GM18873 (cell line): Measurements from ENCODE around the gene EBF3.

Source experiments
- ATAC-seq: cut with Tn5 transposase; IDR thresholded peaks from one replicate; pipeline ENCODE4 v1.9.1; 2021; ENCODE audit warnings: mild to moderate bottlenecking, moderate library complexity, moderate number of reproducible peaks; ENCODE audit not compliant: unreplicated experiment, low FRiP score

The EBF3 gene

DNA sequence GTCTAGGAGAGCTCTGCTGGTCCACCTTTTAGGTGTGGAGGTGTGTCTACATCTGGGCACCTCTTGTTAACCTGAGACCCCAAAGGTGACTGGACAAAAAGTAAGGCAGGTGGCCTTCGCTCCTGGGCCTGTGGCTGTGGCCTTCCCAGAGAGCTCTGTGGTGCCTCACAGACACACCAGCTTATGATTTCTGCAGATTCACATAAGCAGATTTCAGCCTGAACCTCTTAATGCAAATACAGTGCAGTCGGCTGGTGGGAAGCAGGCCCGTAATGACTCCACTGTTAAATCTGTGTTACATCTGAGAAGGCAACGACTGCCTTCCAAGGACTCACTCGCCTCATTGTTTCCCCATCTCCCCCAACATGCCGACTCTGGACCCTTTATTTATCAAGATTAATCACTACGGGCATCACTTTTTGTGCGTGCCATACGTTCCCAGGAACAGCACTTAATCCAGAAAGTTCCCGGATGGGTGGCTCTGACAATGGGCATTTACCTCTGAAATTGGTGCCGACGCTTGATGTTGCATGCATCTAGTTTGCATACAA, 119.8 kb downstream of the EBF3 start:
- ATAC-seq: no peak

DNA sequence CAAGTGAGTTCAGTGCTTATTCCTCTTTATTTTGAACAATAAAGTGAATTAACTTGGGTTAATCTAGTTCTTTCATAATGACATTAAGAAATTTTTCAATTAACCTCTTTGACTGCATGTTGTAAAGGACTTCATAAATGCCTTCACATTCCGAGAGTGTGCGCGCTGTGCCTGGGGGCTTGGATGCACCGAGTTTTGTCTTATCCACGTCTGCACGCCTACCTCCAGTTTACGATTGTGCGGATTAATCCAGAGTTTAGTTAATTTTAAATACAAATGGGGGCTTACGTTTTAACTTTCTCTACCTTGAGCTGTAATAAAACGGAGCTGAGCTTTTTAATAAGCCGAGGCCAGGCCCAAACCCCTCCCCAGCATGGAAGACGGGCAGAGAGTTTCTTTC, 120.4 kb downstream of the EBF3 start:
- ATAC-seq: no peak

DNA sequence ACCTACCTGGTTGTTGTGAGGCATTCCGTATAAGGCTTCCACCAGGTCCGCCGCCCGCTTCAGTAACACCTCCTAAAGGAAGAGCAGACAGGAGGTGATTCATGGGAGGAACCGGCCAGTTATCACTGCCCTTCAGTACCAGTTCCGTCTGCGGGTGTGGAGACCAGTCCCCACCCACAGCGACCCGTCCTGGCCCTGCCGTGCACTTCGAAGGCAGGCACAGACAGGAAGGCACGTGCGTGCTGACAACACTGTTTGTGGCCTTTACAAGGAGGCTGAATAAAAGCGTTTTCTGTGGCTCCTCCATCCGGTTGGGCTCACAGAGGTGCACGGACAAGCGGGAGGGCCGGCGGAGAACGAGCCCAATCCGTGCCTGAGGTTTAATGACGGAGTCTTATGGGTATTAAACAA, 120.9 kb downstream of the EBF3 start:
- ATAC-seq: no peak

DNA sequence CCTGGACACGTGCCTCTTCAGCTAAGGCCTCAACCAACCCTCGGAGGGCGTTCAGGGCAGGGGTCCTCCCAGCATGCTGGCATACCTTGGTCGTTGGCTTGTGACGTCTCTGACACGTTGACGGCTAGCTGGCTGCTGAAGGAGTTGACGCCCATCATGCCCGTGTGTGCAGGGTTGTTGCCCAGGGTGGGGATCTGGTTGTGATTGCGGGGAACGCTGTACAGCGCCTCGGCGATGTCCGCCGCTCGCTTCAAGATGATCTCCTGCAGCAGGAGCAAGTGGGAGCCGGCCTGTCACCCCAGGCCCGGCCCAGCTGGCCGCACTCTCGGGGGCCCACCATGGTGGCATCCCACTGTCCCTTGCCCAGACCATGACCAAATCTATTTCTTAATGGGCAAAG, 122.0 kb downstream of the EBF3 start:
- no peak for ATAC-seq

DNA sequence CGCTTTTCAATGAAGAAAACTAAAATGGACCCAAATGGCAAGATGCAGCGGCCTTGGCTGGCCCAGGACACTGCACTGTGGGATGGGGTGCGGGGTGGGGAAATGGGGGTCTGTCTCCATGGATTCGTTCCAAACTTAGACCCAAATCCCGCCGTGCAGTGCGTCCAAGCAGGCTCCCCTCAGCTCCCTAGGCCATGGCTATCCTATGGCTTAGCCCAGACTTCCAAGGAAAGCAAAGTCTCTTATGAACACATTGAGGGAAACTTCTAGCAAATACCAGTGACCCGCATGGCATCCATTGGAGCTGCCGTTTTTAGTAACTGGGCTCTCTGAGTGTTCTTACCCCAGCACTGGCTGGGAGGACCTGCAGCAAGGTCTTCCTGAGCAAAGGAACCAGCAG, 122.5 kb downstream of the EBF3 start:
- no peak for ATAC-seq

DNA sequence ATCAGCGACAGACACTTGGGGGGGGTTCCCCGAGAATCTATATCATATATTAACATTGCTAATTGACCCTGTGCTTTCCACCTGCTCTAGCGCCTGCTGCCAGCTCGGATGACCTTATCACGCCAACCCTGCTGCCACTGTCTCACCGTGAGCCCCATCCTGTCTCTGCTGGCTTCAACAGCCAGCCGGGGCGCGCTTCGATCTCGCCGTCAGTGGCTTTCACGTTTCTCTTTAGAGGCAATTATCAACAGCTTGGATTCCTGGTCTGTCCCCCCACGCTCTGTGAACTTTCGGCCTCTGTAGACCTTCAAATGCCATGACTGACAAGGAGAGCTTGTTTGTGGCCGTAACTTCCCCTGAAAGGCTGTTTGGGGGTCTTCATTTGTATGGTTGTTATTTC, 123.0 kb downstream of the EBF3 start:
- ATAC-seq: no peak

DNA sequence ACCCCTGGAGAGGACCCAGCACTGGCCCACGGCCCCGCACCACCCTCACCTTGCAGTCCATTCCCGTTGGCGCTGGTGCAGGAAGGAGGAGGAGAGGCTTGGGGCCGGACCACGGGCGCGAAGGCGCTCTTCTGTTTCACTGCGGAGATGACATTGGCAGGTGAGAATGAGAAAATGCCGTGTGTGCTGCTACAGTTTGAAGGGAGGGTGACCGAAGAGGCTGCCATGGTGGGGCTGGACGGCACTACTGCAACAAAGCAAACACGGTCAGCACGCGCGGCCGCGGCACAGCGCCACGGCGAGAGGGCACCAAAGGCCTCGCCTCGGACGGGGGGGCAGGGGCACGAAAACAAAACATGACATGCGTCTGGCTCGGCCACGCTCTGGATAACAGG, 123.9 kb downstream of the EBF3 start:
- no peak for ATAC-seq

DNA sequence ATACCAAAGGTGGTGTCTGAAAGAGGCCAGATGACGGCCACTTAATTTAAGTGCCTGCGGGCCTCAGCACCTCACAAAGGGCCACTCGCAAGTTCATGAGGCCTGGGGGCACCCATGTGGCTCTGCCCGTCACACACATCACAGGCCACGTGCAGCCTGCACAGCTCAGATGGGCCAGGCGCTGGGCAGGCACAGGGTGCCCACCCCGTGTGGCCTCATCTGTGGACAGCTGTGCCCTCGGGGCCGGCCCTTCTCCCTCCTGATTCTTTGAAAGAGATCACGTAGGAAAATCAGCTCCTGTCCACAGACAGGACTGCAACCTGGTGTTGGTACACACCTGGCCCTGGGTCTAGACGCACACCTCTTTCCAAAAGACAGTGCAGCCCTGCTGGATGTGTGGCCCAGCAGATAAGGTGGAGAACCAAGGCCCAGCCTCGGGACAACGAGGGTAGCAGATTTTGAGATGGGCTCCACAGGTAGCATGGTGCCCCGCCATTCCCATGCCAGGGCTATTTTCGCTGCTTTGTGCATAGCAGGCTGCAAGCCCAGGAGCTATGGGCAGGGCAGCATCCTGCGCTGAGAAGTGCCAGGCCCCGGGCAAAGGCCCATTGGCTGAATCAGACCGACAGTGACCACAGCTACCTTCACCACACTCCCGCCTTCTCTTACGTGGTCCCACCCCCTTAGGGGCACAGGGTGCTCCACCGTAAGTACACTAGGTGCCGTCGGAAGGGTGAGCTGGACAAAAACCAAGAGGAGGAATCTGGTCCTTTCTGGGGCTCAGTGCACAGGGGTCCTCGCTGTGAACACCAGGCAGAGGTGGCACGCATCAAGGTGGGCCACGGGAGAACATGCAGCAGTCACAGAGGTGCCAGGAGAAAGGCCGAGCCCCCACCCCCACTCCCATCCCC, 124.5 kb downstream of the EBF3 start:
- no peak for ATAC-seq

DNA sequence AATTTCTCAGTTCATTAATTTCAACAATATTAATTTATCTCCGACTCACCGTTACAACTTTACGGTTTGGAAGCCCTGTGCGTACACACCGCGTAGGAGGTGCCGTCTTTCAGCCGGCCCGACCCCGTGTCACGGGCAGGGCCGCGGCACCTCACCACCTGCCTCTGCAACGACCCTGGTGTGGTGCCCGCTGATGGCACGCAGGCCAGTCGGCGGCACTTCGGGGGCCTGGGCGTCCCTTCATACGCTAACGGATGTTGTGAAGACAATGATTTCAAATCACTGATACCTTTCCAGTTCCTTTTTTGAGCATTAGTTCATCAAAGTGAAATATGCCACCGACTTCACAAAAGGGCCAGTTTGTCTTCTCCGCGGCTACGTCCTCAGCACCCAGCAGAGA, 125.3 kb downstream of the EBF3 start:
- no peak for ATAC-seq

DNA sequence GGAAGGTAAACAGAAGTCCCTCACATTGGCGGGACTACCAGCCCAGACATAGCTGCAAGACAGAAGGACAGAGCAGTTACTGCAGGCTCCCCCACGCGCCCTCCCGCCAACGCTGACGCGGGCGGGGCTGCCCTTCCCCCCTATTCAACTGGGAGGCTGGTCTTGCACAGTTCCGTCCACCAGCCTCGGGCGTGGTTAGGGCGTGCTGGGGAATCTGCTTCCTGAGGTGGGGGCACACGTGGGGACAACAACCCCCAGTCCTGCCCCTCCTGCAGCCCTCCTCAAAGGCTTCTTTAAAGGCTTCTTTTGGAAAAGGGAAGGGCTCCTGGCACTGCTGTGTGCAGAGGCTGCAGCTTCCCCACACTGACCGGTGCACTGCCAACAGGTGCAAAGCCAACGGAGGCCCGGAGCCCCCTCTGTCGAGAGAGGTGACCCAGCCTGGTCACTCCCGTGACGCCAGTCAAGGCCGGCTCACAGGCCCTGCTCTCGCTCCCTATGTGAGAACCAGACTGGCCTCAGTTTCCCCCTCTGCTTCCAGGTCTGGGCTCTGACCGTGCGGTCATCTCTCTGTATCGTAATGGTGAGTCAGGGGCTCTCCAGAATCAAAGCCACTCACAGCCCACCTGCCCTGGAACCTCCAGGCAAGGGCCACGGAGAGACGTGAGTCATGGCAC, 126.0 kb downstream of the EBF3 start:
- ATAC-seq: no peak

DNA sequence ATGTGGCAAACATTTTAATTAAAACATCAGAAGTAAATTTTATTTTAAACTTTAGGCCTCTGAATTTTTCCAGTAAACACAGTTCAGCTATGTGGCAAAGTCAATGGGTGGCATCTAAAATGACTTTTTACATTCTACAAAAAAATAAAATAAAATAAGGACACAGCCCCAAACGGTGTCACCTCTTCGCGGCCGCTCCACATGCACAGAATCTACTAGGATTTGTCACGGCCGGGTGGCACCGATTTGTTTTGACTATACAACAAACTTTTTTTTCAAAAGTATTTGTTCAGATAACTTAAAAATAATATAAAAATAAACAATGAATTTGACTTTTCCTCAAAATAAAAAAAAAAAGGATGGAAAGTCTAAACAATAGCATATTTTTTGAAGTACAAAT, 127.8 kb downstream of the EBF3 start:
- no peak for ATAC-seq

DNA sequence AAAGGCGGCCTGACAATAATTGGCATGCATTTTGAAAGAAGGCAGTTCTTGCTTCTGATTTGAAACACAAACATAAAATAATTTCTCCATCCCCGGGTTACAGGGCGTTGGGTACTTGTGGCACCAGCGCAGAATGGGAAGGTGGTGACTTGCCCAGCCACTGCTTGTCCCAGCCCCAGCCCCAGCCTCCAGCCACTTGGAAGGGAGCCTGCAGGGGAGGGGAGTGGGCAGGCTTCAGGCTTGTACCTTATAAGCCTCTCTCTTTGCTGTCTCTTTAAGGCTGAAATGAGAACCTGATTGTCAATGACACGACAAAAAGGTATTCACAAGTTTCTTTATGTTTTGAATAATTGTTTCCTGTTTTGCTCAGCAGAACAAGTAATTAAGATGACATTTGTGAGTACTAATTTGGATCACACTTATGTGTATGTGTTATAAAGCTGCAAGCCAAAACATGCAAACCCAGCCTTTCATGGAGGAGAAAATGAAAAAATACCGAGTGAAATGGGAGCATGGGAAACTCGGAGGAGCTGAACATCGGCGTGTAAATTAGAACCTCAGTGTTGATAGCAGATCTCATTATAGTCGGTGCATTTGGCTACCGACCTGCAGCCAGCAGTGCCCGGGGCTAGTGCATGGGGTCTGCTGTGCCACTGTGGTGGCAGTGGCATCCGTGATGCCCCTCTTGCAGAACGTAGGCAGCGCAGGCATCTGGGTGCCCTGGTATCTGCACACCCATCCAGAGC, 129.9 kb downstream of the EBF3 start:
- no peak for ATAC-seq

DNA sequence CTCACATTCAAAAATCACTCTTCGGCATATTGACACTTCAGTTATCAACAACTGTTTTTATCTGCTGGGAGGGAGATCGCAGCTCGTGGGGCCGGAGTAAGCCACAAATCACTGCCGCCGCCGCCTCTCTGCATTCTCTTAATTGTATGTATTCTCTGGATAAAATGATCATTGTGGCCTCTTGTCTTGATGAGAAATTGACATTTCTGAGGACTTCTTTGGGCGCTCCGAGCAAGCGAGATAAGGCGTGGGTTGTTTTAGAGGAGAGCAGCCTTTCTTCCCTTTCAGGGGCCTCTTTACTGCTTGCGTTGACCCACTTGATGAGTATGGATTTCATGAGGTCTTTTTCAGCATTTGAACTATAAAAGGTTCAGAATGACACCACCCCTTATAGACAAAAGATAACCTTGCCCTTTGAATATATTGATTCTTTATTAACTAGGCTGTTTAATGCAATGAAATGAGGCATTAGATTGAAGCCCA, 130.6 kb downstream of the EBF3 start:
- ATAC-seq: no peak

DNA sequence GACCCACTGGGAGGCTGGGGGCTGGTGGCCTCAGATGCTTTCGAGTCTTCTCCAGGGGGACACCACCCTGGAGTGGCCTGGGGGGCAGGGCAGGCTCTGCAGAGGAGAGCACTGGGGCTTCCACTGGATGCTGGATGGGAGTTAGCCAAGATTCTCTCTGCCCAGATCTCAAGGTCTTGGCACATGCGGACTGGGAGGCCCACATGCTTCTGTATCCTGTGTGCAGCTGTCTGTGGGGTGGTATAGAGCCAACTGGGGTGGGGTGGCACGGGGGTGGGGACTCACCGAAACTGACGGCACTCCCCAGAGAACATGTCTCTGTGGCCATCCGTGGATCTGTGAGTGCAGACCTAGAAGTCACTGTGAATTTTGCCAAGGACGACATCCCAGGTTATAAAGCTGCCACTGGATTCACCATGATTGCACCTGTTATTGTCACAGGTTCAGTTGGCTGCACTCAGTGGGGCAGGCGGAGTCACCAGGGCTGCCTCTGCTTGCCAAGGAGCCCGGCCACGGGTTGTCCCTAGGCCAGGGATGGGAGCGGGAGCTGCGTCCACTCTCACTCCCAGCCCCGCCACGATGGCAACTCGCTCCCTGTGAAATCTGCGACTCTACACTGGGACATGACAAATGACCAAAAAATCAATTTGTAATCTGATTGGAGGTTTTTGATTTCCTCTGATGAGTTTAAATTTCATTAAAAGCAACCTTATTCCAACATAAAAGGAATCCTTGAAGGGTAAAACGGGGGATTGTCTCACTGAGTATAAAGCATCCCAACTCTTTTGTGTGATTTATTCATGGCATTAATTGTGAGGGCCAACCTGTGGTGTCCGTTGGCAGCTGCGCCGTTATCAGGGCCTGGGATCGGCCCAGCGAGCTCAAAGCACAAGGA, 131.3 kb downstream of the EBF3 start:
- ATAC-seq: no peak

DNA sequence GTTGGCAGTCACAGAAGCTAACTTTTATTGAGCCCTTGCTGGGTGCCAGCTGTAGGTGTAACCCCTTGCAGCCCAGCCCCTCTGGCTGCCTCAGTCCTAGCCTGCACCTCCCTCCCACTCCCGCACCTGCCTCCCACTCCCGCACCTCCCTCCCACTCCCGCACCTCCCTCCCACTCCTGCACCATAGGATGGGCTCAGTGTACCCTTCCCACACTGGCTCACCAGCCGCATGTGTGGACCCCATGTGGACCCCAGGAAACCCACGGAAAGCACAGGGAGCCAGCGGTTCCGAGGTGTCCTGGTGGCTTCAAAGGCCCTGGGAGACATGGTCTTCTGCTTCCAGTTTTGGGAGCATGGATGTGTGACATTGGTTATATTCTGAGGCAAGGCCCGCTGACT, 132.9 kb downstream of the EBF3 start:
- no peak for ATAC-seq

DNA sequence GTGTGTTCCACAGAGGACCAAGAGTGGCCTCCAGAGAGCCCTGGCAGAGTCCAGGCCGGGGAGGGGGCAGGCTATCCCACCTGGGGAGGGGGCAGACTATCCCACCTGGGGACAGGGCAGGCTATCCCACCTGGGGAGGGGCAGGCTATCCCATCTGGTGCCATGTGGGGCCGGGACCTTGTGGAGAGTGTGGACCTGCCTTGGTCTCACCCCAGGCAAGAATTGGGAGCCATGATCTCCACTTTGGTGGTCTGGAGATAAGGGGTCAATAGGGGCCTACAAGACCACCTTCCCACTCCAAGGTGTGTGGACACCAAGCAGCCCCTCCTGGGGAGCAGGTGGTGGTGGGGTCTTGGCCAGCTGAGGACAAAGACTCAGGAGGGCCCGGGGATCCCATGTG, 138.2 kb downstream of the EBF3 start:
- no peak for ATAC-seq

DNA sequence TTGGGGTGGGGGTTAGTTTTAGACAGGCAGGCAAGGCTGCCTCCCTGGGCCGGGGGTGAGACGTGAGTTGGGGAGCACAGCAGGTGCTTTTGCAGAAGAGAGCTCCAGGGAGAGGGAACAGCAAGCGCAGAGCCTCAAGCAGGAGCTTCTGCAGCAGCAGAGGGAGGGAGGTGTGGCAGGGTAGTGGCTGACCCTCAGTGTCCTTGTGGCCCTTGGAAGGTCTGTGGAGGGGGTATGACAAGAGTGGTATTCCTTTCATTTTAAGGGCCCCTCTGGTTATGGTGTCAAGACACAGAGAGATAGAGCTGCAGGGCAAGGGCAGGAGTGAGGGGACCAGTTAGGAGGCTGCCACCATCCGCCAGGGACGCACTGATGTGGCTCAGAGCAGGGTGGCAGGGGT, 138.9 kb downstream of the EBF3 start:
- ATAC-seq: no peak

DNA sequence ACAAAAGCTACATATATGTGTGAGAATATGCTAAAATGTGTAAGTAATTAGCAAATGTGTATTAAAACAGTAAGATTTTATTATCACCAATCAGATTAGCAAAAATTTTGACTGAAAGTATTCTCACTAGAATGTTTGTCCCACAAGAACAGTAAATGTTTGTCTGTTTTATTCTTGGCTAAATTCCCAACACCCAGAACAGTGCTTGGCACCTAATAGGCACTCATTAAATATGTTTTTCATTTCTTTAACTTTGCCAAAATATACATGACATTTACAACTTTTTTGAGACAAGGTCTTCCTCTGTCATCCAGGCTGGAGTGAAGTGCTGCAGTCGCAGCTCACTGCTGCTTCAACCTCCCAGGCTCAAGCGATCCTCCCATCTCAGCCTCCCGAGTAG, 143.6 kb downstream of the EBF3 start:
- no peak for ATAC-seq

DNA sequence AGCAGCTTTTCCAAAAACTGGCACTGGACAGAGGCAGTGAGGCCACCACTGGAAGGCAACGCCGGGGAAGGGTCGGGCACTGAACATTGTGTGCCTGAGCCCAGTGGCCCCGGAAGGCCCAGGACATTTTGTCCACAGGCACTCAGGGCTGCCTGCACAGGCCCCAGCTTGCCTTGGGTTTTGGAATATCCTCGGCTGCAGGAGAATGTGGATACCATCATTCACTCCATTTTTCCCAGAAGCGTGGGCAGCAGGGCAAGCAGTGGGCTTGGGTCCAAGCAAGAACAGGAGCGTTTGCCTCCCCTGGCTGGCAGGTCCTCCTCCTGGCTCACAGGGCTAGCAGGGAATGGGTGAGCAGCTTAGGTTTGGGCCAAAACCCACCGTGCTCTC, 147.4 kb downstream of the EBF3 start:
- no peak for ATAC-seq
